A549 (cell line): Measurements from ENCODE around the gene MRPS14. TPM values are rescaled to one million over a fixed set of nuclear protein-coding genes. Genes with fewer than 3 reads are reported as not detected.
A peak's percentile ranks its signal among the peaks of the same experiment; 100 is the strongest.

Experiments
- ATAC-seq, 2 experiments: fragments of 200-7000 bp in 1 of 2; fragments of >200 bp in 1 of 2; cut with Nextera tagmentation in 1 of 2; cut with Tn5 transposase in 1 of 2; 3 replicates each; pipeline versions ENCODE4 v1.8.0 to v1.9.1; 2018 to 2020; ENCODE audit warnings: mild to moderate bottlenecking in 1 of 2, moderate library complexity in 1 of 2
- CTCF ChIA-PET: fragments of 300-600 bp; sonication (Branson Sonifier 250); formaldehyde crosslinking; extraction: SDS; loops from one replicate; lab custom pipeline; 2021; ENCODE audit warnings: antibody characterized with exemption, inconsistent platforms; lab: Yijun Ruan, JAX
- POLR2A ChIA-PET: fragments of 350-600 bp; formaldehyde crosslinking; extraction: SDS; loops from one replicate; lab custom pipeline; 2021; ENCODE audit warnings: antibody characterized with exemption, inconsistent platforms; lab: Yijun Ruan, JAX
- DNase-seq, 2 experiments: peaks; one replicate each; pipeline versions ENCODE4 v3.0.0 to v3.0.0-alpha.2; 2011 to 2016; ENCODE audit warnings: low read depth in 1 of 2, low spot score in 1 of 2
- FAIRE-seq: peaks from 2 replicates; lab custom pipeline; 2011; peaks lifted over from hg19 to GRCh38; lab: Jason Lieb, UNC
- H3K27ac ChIP-seq, 2 experiments: fragments of >200 bp; sonication (Bioruptor Twin); formaldehyde crosslinking; 3 replicates each; pipeline ENCODE4 v1.5.1; 2016 to 2017
- H3K4me1 ChIP-seq: fragments of >200 bp; sonication (Bioruptor Twin); formaldehyde crosslinking; 3 replicates; pipeline ENCODE4 v1.6.1; 2016
- H3K4me2 ChIP-seq: fragments of >200 bp; sonication (Bioruptor Twin); formaldehyde crosslinking; 3 replicates; pipeline ENCODE4 v1.6.1; 2016
- H3K4me3 ChIP-seq: fragments of >200 bp; sonication (Bioruptor Twin); formaldehyde crosslinking; 3 replicates; pipeline ENCODE4 v1.5.1; 2016
- H3K9me3 ChIP-seq: fragments of >200 bp; sonication (Bioruptor Twin); formaldehyde crosslinking; 3 replicates; pipeline ENCODE4 v1.6.1; 2016
- BCL3 ChIP-seq: fragments of >200 bp; sonication (Bioruptor Twin); formaldehyde crosslinking; IDR thresholded peaks from 3 replicates; pipeline ENCODE4 v1.6.1; 2016
- BHLHE40 ChIP-seq: IDR thresholded peaks from 2 replicates; pipeline ENCODE4 v1.6.1; 2012; ENCODE audit warnings: low read depth, low read length, inconsistent platforms
- E2F6 ChIP-seq: IDR thresholded peaks from 2 replicates; pipeline ENCODE4 v1.6.1; 2012; ENCODE audit warnings: low read depth, borderline replicate concordance
- EHF ChIP-seq: fragments of 250-450 bp; sonication (Bioruptor Pico); IDR thresholded peaks from 2 replicates; pipeline ENCODE4 v1.5.0; 2020; ENCODE audit warnings: mild to moderate bottlenecking
- EP300 ChIP-seq, 2 experiments: fragments of >200 bp; sonication (Bioruptor Twin); formaldehyde crosslinking; IDR thresholded peaks; 2 replicates in 1 of 2; 3 replicates in 1 of 2; pipeline ENCODE4 v1.6.1; 2016 to 2017
- JUN ChIP-seq, 2 experiments: fragments of >200 bp; sonication (Bioruptor Twin); formaldehyde crosslinking; IDR thresholded peaks; 2 replicates in 1 of 2; 3 replicates in 1 of 2; pipeline ENCODE4 v1.6.1; 2016 to 2017
- KDM1A ChIP-seq: fragments of 200-600 bp; sonication (generic); IDR thresholded peaks from 2 replicates; pipeline ENCODE4 v1.6.1; 2016; ENCODE audit warnings: low read depth, mild to moderate bottlenecking
- PHF8 ChIP-seq: fragments of 200-600 bp; sonication (generic); IDR thresholded peaks from 2 replicates; pipeline ENCODE4 v1.6.1; 2016; ENCODE audit warnings: low read depth, mild to moderate bottlenecking, antibody characterized with exemption, moderate library complexity, borderline replicate concordance
- POLR2A ChIP-seq: IDR thresholded peaks from 2 replicates; pipeline ENCODE4 v1.6.1; 2012; ENCODE audit warnings: mild to moderate bottlenecking, low read length
- POLR2AphosphoS2 ChIP-seq: conservative IDR thresholded peaks from 2 replicates; pipeline ENCODE4 v1.6.1; 2012; ENCODE audit warnings: low read length, improper control_type of control experiment, inconsistent platforms
- RCOR1 ChIP-seq: fragments of 150-350 bp; IDR thresholded peaks from 2 replicates; pipeline ENCODE4 v1.6.1; 2014; ENCODE audit warnings: antibody characterized with exemption, low read length, low read depth
- ZFP36 ChIP-seq: fragments of 450-650 bp; IDR thresholded peaks from 2 replicates; pipeline ENCODE4 v1.6.1; 2014; ENCODE audit warnings: borderline replicate concordance; ENCODE audit not compliant: partially characterized antibody
- WGBS: methylation state at CpG from one replicate; pipeline ENCODE4 v1.1.6; 2017; ENCODE audit errors: missing lambda C conversion rate; 5-methylcytosine and 5-hydroxymethylcytosine counted together
- polyA plus RNA-seq, 4 experiments: library from polyadenylated mRNA; depleted of rRNA in 3 of 4; stranded (reverse); fragments of >200 nt; fragmentation: RNase III in 1 of 4; extraction: RNeasy Plus Mini Kit Qiagen cat#74134 plus additional on column Dnase treatment in 1 of 4; gene quantifications; 2 replicates in 3 of 4; 3 replicates in 1 of 4; pipeline ENCODE4 v1.2.3, GENCODE V29; 2011 to 2017
- TF ChIP-seq, protein P1 (sequence below): fragments of 450-650 bp; IDR thresholded peaks from 2 replicates; pipeline ENCODE4 v1.6.1; 2014; ENCODE audit warnings: antibody characterized with exemption
- TF ChIP-seq, protein P2 (sequence below): IDR thresholded peaks from 2 replicates; pipeline ENCODE4 v1.6.1; 2012
- TF ChIP-seq, protein P3 (sequence below): fragments of >200 bp; sonication (Bioruptor Twin); formaldehyde crosslinking; IDR thresholded peaks from 2 replicates; pipeline ENCODE4 v1.6.1; 2016
- TF ChIP-seq, protein P4 (sequence below): fragments of 250-450 bp; sonication (Bioruptor Pico); IDR thresholded peaks from 2 replicates; pipeline ENCODE4 v1.5.0; 2021; ENCODE audit warnings: mild to moderate bottlenecking, moderate library complexity, borderline replicate concordance
- TF ChIP-seq, protein P5 (sequence below): IDR thresholded peaks from 2 replicates; pipeline ENCODE4 v1.6.1; 2012

The MRPS14 gene
- polyA plus RNA-seq, 2 of the 4 experiments (the other 2 are of a cell fraction): 19.5 to 40.9 TPM

GRCh38 chr1:175002910-175003517, 20.2 kb downstream of the MRPS14 start:
- Histone ChIP-seq H3K4me1 (peaks cover 31% of the 10 kb centered on the region), H3K4me2 (peak overlapping the region; percentile 82; the same call in 2 of the 3 replicates), H3K9me3 (no peaks in the 10 kb centered on the region), H3K27ac (no peak overlapping the region), H3K4me3 (no peak overlapping the region)
- 90% methylated on average over 17 of the region's 17 CpGs for WGBS
- FAIRE-seq: no peak
- no peak for ATAC-seq
- no peak for TF ChIP-seq POLR2AphosphoS2
- TF ChIP-seq RCOR1: no peak
- no peak for TF ChIP-seq ZFP36
- TF ChIP-seq POLR2A: no peak
- no peak for DNase-seq
- POLR2A ChIA-PET: no interaction called here
- CTCF ChIA-PET: no interaction called here

- no peak for TF ChIP-seq KDM1A
- no peak for TF ChIP-seq EP300 (IDR thresholded peaks at IDR 0.05)
- TF ChIP-seq, protein P1, sequence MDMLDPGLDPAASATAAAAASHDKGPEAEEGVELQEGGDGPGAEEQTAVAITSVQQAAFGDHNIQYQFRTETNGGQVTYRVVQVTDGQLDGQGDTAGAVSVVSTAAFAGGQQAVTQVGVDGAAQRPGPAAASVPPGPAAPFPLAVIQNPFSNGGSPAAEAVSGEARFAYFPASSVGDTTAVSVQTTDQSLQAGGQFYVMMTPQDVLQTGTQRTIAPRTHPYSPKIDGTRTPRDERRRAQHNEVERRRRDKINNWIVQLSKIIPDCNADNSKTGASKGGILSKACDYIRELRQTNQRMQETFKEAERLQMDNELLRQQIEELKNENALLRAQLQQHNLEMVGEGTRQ: no peak
- TF ChIP-seq E2F6: no peak
- TF ChIP-seq EHF (CRISPR knock-in tag): no peak
- no peak for TF ChIP-seq JUN (IDR thresholded peaks at IDR 0.05)
- POLR2A ChIA-PET: interaction anchor here (0.8 to 4.5 kb wide), 6 partner anchors 10 to 738 kb away, joined by 3 to 75 read pairs (median 9); partner anchors contain the start of gene MRPS14
- CTCF ChIA-PET: interaction anchor here (0.6 to 1.5 kb wide), 3 partner anchors 11 to 230 kb away, joined by 3 to 4 read pairs (median 4); no protein-coding TSS in a partner anchor
- Histone ChIP-seq H3K4me1 (peaks cover 37% of the 10 kb centered on the region), H3K9me3 (no peaks in the 10 kb centered on the region), H3K4me3 (peak overlapping the region; percentile 90), H3K27ac (peak overlapping the region; percentile 95 to 98), H3K4me2 (peak overlapping the region; percentile 82)
- ATAC-seq (no peak), FAIRE-seq (no peak), DNase-seq (no peak)
- under 1% methylated on average over 5 of the region's 5 CpGs for WGBS
Measured at GRCh38 chr1:175000697-175001187, 22.5 kb downstream of the MRPS14 start.

DNA sequence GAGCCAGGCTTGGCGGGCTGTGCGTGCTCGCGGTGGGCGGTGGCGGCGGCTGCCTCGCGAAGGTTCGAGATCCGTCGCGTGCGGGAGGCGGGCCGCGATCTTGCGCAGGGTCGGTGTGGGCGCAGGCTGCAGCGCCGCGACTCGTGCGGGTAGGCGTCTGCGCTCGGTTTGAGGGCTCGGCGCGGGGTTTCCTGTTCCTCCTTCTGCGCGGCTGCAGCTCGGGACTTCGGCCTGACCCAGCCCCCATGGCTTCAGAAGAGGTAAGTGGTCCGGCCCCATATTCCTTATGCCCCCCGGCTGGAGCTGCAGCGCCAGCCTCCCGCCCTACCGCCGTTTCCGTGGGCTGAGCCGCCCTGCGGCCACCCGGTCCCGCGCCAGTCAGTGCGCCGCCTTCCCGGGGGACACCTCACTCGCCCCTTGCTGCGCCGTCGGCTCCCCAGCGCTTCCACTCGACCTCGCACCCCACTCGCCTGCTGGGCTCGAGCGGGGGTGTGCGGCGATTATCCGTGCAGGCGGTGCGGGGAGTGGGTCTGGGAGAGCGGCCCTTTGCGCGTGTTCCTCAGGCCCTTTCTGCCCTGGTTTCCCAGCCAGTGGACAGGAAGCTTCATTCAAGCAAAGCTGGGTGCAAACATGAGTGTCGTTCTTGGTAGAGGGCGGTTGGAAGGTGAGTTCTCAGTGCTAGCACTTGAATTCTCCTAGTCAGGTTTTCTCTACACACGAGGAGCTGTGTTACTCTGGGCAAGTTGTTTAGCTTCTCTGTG, 23.1 kb downstream of the MRPS14 start, which contains the start of gene CACYBP:
Gene CACYBP (plus strand): TSS at position 12 of the 761 bp plus-strand sequence. CDS start 234 bp downstream, at position 246.
- TF ChIP-seq ZFP36 (no peak), PHF8 (peak; percentile 58), E2F6 (peak; percentile 95), BHLHE40 (peak; percentile 75), POLR2A (peak; percentile 95), BCL3 (peak; percentile 49; the same call in 2 of the 3 replicates)
- TF ChIP-seq, protein P2, sequence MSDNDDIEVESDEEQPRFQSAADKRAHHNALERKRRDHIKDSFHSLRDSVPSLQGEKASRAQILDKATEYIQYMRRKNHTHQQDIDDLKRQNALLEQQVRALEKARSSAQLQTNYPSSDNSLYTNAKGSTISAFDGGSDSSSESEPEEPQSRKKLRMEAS: peak; percentile 97
- TF ChIP-seq, protein P3, sequence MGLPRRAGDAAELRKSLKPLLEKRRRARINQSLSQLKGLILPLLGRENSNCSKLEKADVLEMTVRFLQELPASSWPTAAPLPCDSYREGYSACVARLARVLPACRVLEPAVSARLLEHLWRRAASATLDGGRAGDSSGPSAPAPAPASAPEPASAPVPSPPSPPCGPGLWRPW: no peak
- TF ChIP-seq, protein P4, sequence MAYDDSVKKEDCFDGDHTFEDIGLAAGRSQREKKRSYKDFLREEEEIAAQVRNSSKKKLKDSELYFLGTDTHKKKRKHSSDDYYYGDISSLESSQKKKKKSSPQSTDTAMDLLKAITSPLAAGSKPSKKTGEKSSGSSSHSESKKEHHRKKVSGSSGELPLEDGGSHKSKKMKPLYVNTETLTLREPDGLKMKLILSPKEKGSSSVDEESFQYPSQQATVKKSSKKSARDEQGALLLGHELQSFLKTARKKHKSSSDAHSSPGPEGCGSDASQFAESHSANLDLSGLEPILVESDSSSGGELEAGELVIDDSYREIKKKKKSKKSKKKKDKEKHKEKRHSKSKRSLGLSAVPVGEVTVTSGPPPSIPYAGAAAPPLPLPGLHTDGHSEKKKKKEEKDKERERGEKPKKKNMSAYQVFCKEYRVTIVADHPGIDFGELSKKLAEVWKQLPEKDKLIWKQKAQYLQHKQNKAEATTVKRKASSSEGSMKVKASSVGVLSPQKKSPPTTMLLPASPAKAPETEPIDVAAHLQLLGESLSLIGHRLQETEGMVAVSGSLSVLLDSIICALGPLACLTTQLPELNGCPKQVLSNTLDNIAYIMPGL: no peak
- TF ChIP-seq, protein P5, sequence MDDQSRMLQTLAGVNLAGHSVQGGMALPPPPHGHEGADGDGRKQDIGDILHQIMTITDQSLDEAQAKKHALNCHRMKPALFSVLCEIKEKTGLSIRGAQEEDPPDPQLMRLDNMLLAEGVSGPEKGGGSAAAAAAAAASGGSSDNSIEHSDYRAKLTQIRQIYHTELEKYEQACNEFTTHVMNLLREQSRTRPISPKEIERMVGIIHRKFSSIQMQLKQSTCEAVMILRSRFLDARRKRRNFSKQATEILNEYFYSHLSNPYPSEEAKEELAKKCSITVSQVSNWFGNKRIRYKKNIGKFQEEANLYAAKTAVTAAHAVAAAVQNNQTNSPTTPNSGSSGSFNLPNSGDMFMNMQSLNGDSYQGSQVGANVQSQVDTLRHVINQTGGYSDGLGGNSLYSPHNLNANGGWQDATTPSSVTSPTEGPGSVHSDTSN: no peak
- Histone ChIP-seq H3K4me2 (peak within 1 kb of the TSS; percentile 89), H3K27ac (peak within 1 kb of the TSS; percentile 95 to 98), H3K4me1 (peaks cover 37% of the 10 kb centered on the region), H3K4me3 (peak within 1 kb of the TSS; percentile 90), H3K9me3 (no peaks in the 10 kb centered on the region)
- ATAC-seq (peak; percentile 80 to 87), FAIRE-seq (no peak), DNase-seq (peak; percentile 21 to 25)
- ChIA-PET CTCF (interaction anchor here (0.6 to 2.4 kb wide), 8 partner anchors 11 to 230 kb away, joined by 3 to 11 read pairs (median 4); no protein-coding TSS in a partner anchor), POLR2A (interaction anchor here (0.6 to 4.5 kb wide), 19 partner anchors 11 to 1132 kb away, joined by 3 to 75 read pairs (median 5); partner anchors contain the start of genes GAS5, MRPS14 and ZBTB37)
- WGBS: 1% methylated on average over 41 of the region's 71 CpGs
